Central memory CD8-positive, alpha-beta T cell (primary cell): ENCODE data around the gene GTF3C2.

Experiments used
- ATAC-seq: fragments of 150-1000 bp; cut with Tn5 transposase; replicated peaks from 2 replicates; pipeline ENCODE4 v1.10.0; 2022; ENCODE audit warnings: mild to moderate bottlenecking, moderate FRiP score, moderate number of reproducible peaks; ENCODE audit not compliant: poor library complexity, severe bottlenecking; ENCODE audit errors: extremely low read depth
- DNase-seq, 2 donors: peaks; one replicate each; pipeline ENCODE4 v3.0.0; 2021; ENCODE audit warnings: low spot score in 2 of 2
- H3K27ac Mint-ChIP-seq: one replicate; pipeline ENCODE4 v1.8.0; 2022; ENCODE audit warnings: low read depth, mild to moderate bottlenecking, moderate library complexity, mixed read lengths
- H3K27me3 Mint-ChIP-seq: one replicate; pipeline ENCODE4 v1.8.0; 2022; ENCODE audit warnings: mixed read lengths
- H3K36me3 Mint-ChIP-seq: one replicate; pipeline ENCODE4 v1.8.0; 2022; ENCODE audit warnings: mild to moderate bottlenecking, moderate library complexity, mixed read lengths; ENCODE audit not compliant: insufficient read depth
- H3K4me1 Mint-ChIP-seq: one replicate; pipeline ENCODE4 v1.8.0; 2022; ENCODE audit warnings: mixed read lengths
- H3K4me3 Mint-ChIP-seq: one replicate; pipeline ENCODE4 v1.8.0; 2022; ENCODE audit warnings: mild to moderate bottlenecking, moderate library complexity, mixed read lengths
- H3K9me3 Mint-ChIP-seq: one replicate; pipeline ENCODE4 v1.8.0; 2022; ENCODE audit warnings: mixed read lengths

GTF3C2 gene

GRCh38 chr2:27294928-27295327 is 61.6 kb downstream of the GTF3C2 start:
- peaks cover 2% of the 10 kb centered on the region for H3K36me3 Mint-ChIP-seq
- no peaks in the 10 kb centered on the region for H3K4me1 Mint-ChIP-seq
- DNase-seq: no peak
- H3K27ac Mint-ChIP-seq: no peak overlapping the region
- no peaks in the 10 kb centered on the region for H3K9me3 Mint-ChIP-seq
- peaks cover 68% of the 10 kb centered on the region for H3K27me3 Mint-ChIP-seq
- H3K4me3 Mint-ChIP-seq: no peak overlapping the region
- ATAC-seq: no peak

GRCh38 chr2:27291865-27292264 is 64.7 kb downstream of the GTF3C2 start:
- Mint-ChIP-seq H3K27me3 (peaks cover 69% of the 10 kb centered on the region), H3K36me3 (no peaks in the 10 kb centered on the region), H3K9me3 (no peaks in the 10 kb centered on the region), H3K4me1 (no peaks in the 10 kb centered on the region), H3K27ac (no peak overlapping the region), H3K4me3 (no peak overlapping the region)
- DNase-seq (no peak), ATAC-seq (no peak)

GRCh38 chr2:27290549-27290948 is 66.0 kb downstream of the GTF3C2 start:
- no peaks in the 10 kb centered on the region for H3K36me3 Mint-ChIP-seq
- H3K27me3 Mint-ChIP-seq: peaks cover 64% of the 10 kb centered on the region
- no peak for ATAC-seq
- H3K27ac Mint-ChIP-seq: no peak overlapping the region
- no peaks in the 10 kb centered on the region for H3K9me3 Mint-ChIP-seq
- H3K4me1 Mint-ChIP-seq: no peaks in the 10 kb centered on the region
- no peak overlapping the region for H3K4me3 Mint-ChIP-seq
- DNase-seq: no peak

- peaks cover 70% of the 10 kb centered on the region for H3K27me3 Mint-ChIP-seq
- H3K27ac Mint-ChIP-seq: no peak overlapping the region
- H3K4me1 Mint-ChIP-seq: no peaks in the 10 kb centered on the region
- H3K4me3 Mint-ChIP-seq: no peak overlapping the region
- DNase-seq: no peak
- no peaks in the 10 kb centered on the region for H3K9me3 Mint-ChIP-seq
- H3K36me3 Mint-ChIP-seq: no peaks in the 10 kb centered on the region
- ATAC-seq: no peak
Observed at GRCh38 chr2:27288610-27289009, 68.0 kb downstream of the GTF3C2 start.

- ATAC-seq: no peak
- no peak for DNase-seq
- H3K9me3 Mint-ChIP-seq: no peaks in the 10 kb centered on the region
- H3K36me3 Mint-ChIP-seq: no peaks in the 10 kb centered on the region
- H3K4me3 Mint-ChIP-seq: no peak overlapping the region
- peaks cover 75% of the 10 kb centered on the region for H3K27me3 Mint-ChIP-seq
- H3K27ac Mint-ChIP-seq: no peak overlapping the region
- H3K4me1 Mint-ChIP-seq: no peaks in the 10 kb centered on the region
Observed at GRCh38 chr2:27285481-27285880, 71.1 kb downstream of the GTF3C2 start.

GRCh38 chr2:27284996-27285395 is 71.6 kb downstream of the GTF3C2 start:
- H3K9me3 Mint-ChIP-seq: no peaks in the 10 kb centered on the region
- DNase-seq (no peak), ATAC-seq (no peak)
- peaks cover 80% of the 10 kb centered on the region for H3K27me3 Mint-ChIP-seq
- peaks cover 2% of the 10 kb centered on the region for H3K4me1 Mint-ChIP-seq
- H3K4me3 Mint-ChIP-seq: no peak overlapping the region
- H3K27ac Mint-ChIP-seq: no peak overlapping the region
- no peaks in the 10 kb centered on the region for H3K36me3 Mint-ChIP-seq

- DNase-seq: no peak
- Mint-ChIP-seq H3K27ac (no peak overlapping the region), H3K36me3 (no peaks in the 10 kb centered on the region), H3K27me3 (peaks cover 80% of the 10 kb centered on the region), H3K4me1 (peaks cover 7% of the 10 kb centered on the region), H3K4me3 (no peak overlapping the region), H3K9me3 (no peaks in the 10 kb centered on the region)
- ATAC-seq: no peak
Observed at GRCh38 chr2:27282892-27283291, 73.7 kb downstream of the GTF3C2 start.

- no peak within 1 kb of the TSS for H3K4me3 Mint-ChIP-seq
- ATAC-seq (no peak), DNase-seq (no peak)
- H3K36me3 Mint-ChIP-seq: no peaks in the 10 kb centered on the region
- no peaks in the 10 kb centered on the region for H3K9me3 Mint-ChIP-seq
- H3K27me3 Mint-ChIP-seq: peaks cover 80% of the 10 kb centered on the region
- H3K4me1 Mint-ChIP-seq: peaks cover 7% of the 10 kb centered on the region
- H3K27ac Mint-ChIP-seq: no peak within 1 kb of the TSS
Observed at GRCh38 chr2:27281855-27282559, 74.6 kb downstream of the GTF3C2 start, which contains the start of gene TRIM54. Gene TRIM54 (plus strand): TSS chr2:27282429. CDS start chr2:27282732, 303 bp downstream.

GRCh38 chr2:27281442-27281841 is 75.1 kb downstream of the GTF3C2 start:
- Mint-ChIP-seq H3K4me3 (no peak overlapping the region), H3K27ac (no peak overlapping the region), H3K36me3 (no peaks in the 10 kb centered on the region), H3K9me3 (no peaks in the 10 kb centered on the region), H3K27me3 (peaks cover 80% of the 10 kb centered on the region), H3K4me1 (peaks cover 7% of the 10 kb centered on the region)
- DNase-seq (no peak), ATAC-seq (no peak)

GRCh38 chr2:27280826-27281225 is 75.7 kb downstream of the GTF3C2 start:
- Mint-ChIP-seq H3K4me1 (peaks cover 7% of the 10 kb centered on the region), H3K9me3 (no peaks in the 10 kb centered on the region), H3K27me3 (peaks cover 83% of the 10 kb centered on the region), H3K4me3 (no peak overlapping the region), H3K27ac (no peak overlapping the region), H3K36me3 (no peaks in the 10 kb centered on the region)
- no peak for DNase-seq
- ATAC-seq: no peak

- DNase-seq: no peak
- no peak for ATAC-seq
- no peaks in the 10 kb centered on the region for H3K36me3 Mint-ChIP-seq
- H3K9me3 Mint-ChIP-seq: no peaks in the 10 kb centered on the region
- no peak overlapping the region for H3K27ac Mint-ChIP-seq
- peaks cover 88% of the 10 kb centered on the region for H3K27me3 Mint-ChIP-seq
- peaks cover 7% of the 10 kb centered on the region for H3K4me1 Mint-ChIP-seq
- H3K4me3 Mint-ChIP-seq: no peak overlapping the region
Observed at GRCh38 chr2:27278010-27278409, 78.6 kb downstream of the GTF3C2 start.
